Heart left ventricle (tissue), 13 donors: ENCODE results near the gene PRR5L.

Experiments used
- POLR2A ChIP-seq, 2 donors: fragments of 450-650 bp; IDR thresholded peaks; one replicate each; pipeline ENCODE4 v1.6.1; 2017; ENCODE audit warnings: antibody characterized with exemption in 2 of 2, mild to moderate bottlenecking in 2 of 2, moderate library complexity in 2 of 2
- TF ChIP-seq, protein P1 (sequence below), 12 donors: fragments of 200-600 bp; sonication (generic) in 4 of 12; IDR thresholded peaks; one replicate each; pipeline versions ENCODE4 v1.5.0 to v1.8.0; 2018 to 2022; ENCODE audit warnings: antibody characterized with exemption in 12 of 12, mild to moderate bottlenecking in 5 of 12
- donor health status: ischemic (EF 13 %, LVEDD 7.1; RV severe dilation, severe dysfunction).
- donor health status: DM: no; HTN: yes; CAD: no.
- donor health status: DM: no; HTN: no; CAD: no.
- donor health status: ischemic (EF 25% LVEDD 6.9; RV normal size, moderate dysfunction).
- donor health status: ischemic (EF 25% LVEDD 5.7; RV mildly dilated, moderate dysfunction).
- donor health status: ischemic (EF 35%, LVEDD 5.7; RV mildly dilated, moderate dysfunction).
- donor health status: nonischemic (EF 11% LVEDD 7.7; RV severe dilation, severe dysfunction).
- donor health status: DM: yes; HTN: yes; CAD: no.
- donor health status: PGD.
- donor health status: ischemic (EF 29% LVEDD 5.4; RV normal size, mild dysfunction).
- donor health status: nonischemic (EF 23%, LVEDD 6.1; RV moderate dilation, normal function).

DNA sequence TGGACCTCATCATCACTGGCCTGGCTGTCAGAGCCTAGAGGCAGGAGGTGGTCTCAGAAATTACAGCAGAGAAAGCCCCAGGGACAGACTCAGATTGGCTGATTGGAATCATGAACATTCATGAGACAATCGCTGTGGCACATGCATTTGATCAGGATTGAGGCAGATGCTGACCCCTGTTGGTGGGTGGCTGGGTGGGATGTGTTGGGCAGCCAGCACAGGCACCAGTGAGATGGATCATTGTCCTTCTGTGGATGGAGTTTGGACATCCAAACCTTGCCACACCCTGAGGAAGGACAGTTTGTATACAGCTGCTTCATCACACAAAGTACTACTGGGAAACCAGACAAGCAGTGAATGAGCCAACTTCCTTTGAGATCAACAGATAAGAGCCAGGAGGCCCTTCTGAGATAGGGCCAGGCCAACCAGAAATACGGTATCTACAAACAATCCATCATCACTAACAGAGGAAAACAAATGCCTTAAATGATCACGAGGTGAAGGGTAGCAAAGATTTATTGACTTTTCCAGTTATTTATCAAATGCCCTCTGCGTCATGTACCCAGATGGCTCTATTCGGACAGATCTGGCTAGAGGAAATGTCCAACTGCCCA is 24.2 kb upstream of the PRR5L start:
- TF ChIP-seq, protein P1, sequence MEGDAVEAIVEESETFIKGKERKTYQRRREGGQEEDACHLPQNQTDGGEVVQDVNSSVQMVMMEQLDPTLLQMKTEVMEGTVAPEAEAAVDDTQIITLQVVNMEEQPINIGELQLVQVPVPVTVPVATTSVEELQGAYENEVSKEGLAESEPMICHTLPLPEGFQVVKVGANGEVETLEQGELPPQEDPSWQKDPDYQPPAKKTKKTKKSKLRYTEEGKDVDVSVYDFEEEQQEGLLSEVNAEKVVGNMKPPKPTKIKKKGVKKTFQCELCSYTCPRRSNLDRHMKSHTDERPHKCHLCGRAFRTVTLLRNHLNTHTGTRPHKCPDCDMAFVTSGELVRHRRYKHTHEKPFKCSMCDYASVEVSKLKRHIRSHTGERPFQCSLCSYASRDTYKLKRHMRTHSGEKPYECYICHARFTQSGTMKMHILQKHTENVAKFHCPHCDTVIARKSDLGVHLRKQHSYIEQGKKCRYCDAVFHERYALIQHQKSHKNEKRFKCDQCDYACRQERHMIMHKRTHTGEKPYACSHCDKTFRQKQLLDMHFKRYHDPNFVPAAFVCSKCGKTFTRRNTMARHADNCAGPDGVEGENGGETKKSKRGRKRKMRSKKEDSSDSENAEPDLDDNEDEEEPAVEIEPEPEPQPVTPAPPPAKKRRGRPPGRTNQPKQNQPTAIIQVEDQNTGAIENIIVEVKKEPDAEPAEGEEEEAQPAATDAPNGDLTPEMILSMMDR (IDR thresholded peaks at IDR 0.05), result no peak
- TF ChIP-seq POLR2A (IDR thresholded peaks at IDR 0.05), result no peak
